ENCODE results near the gene BCAS4.
A peak's percentile ranks its signal among the peaks of the same experiment; 100 is the strongest.
"Not testable (repeated sequence)": the region's sequence is repeated elsewhere in the genome, so short reads cannot be mapped to it uniquely, and the experiment has no call there.

BCAS4 gene

DNA sequence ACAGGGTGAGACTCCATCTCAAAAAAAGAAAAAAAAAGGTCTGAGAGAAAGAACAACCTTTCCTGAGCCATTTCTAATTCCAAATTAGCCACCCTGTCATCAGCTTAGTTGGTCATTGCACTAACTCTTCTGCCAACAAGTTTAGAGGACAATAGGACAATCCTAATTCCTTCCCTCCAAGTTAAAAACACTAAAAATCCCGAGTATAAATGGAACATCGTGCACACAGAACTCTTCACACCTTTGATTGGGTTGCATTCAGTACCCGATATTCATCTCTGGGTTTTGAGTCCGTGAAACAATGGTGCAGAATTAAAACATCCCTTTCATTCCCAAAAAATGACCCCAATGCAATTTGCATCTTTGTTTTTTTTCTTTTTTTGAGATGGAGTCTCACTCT lies 40.4 kb upstream of the BCAS4 start:
- no peak for DNase-seq (ENCODE audit: low read depth)
- no peak overlapping the region for H3K4me3 ChIP-seq (ENCODE audit: low read depth, low read length)
- TF ChIP-seq, protein P1, sequence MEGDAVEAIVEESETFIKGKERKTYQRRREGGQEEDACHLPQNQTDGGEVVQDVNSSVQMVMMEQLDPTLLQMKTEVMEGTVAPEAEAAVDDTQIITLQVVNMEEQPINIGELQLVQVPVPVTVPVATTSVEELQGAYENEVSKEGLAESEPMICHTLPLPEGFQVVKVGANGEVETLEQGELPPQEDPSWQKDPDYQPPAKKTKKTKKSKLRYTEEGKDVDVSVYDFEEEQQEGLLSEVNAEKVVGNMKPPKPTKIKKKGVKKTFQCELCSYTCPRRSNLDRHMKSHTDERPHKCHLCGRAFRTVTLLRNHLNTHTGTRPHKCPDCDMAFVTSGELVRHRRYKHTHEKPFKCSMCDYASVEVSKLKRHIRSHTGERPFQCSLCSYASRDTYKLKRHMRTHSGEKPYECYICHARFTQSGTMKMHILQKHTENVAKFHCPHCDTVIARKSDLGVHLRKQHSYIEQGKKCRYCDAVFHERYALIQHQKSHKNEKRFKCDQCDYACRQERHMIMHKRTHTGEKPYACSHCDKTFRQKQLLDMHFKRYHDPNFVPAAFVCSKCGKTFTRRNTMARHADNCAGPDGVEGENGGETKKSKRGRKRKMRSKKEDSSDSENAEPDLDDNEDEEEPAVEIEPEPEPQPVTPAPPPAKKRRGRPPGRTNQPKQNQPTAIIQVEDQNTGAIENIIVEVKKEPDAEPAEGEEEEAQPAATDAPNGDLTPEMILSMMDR (conservative IDR thresholded peaks at IDR 0.05; ENCODE audit: low read depth, low read length), result no peak

DNA sequence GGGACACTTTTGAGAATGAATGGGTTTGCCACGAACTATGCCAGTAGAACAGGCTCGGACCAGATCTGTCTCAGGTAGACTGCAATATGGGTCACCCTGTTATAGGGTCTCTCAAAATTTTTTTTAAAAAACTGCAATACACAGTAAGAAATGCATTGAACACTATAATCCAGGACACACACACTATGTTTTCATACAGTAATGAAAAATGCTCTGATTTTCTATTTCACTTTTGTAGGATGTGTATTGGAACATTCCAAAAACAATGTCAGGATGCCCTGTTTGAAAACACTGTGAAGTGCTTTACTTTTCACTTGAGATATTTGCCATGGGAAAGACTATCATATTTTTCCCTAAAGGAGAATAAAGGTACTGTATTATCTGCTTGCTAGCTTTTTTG lies 38.4 kb upstream of the BCAS4 start:
- DNase-seq (ENCODE audit: low read depth), result no peak
- TF ChIP-seq, protein P1 (conservative IDR thresholded peaks at IDR 0.05; ENCODE audit: low read depth, low read length), result no peak
- no peak overlapping the region for H3K4me3 ChIP-seq (ENCODE audit: low read depth, low read length)

DNA sequence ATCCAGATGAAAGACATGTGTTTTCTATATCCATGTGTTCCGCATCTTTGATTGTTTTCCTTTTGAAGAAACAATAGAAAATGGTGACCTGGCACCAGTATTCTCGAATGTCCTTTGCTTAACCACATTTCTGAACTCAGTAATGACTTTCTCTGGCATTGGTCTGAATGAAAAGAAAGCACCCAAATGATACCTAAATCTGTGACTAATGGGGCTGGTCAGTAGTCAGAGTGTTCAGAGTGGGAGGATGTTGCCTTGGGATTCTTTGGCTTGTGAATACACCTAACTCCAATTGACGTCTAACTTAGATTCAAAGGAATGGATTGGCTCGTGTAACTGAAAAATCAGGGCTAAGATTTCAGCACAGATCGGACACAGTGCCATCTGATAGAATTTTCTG lies 36.4 kb upstream of the BCAS4 start:
- TF ChIP-seq, protein P1 (conservative IDR thresholded peaks at IDR 0.05; ENCODE audit: low read depth, low read length), result no peak
- DNase-seq (ENCODE audit: low read depth), result no peak
- no peak overlapping the region for H3K4me3 ChIP-seq (ENCODE audit: low read depth, low read length)

DNA sequence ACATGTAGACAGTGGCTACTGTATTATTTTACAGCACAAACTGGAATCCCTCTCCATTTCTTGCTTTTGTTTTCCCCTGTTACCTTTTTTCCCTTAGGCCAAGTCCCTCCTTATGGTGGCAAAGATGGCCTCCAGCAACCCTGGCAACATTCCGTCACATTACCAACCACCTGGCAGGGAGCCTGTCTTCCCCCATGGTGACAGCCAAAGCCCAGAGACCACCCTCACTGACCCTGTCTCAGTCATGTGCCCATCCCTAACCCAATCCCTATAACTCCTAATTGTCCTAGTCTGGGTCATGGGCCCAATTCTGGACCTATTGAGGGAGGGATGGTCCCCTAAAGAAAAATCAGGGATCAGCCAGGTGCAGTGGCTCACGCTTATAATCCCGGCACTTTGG lies 35.9 kb upstream of the BCAS4 start:
- H3K4me3 ChIP-seq (ENCODE audit: low read depth, low read length), result no peak overlapping the region
- DNase-seq (ENCODE audit: low read depth), result no peak
- TF ChIP-seq, protein P1 (conservative IDR thresholded peaks at IDR 0.05; ENCODE audit: low read depth, low read length), result no peak

DNA sequence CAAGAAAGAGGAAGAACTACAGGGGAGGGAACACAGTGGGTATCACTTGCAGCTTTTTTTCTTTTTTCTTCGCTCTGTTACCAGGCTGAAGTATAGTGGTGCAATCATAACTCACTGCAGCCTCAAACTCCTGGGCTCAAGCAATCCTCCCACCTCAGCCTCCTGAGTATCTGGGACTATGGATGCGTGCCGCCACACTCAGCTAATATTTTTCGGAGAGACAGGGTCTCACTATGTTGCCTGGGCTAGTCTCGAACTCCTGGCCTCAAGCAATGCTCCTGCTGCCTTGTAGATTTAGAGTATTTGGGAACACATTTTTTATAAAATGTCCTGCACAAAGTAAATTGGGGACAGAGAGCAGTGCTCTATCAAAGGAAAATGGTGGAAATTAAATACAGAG lies 35.2 kb upstream of the BCAS4 start:
- no peak for DNase-seq (ENCODE audit: low read depth)
- no peak overlapping the region for H3K4me3 ChIP-seq (ENCODE audit: low read depth, low read length)
- TF ChIP-seq, protein P1 (conservative IDR thresholded peaks at IDR 0.05; ENCODE audit: low read depth, low read length), result no peak

DNA sequence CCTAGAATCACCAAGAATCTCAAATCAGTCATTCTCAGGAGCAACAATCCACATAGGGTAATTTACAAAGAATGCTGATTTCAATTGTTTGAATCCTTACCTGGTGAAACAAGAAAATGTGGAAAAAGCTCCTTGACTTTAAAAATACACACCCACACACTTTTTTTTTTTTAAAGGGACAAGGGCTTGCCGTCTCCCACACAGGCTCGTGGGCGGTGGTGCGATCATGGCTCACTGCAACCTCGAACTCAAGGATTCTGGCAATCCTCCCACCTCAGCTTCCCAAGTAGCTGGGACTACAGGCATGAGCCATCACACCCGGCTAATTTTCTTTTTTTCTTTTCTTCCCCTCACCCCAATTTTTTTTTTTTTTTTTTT lies 32.8 kb upstream of the BCAS4 start:
- H3K4me3 ChIP-seq (ENCODE audit: low read depth, low read length), result no peak overlapping the region
- TF ChIP-seq, protein P1 (conservative IDR thresholded peaks at IDR 0.05; ENCODE audit: low read depth, low read length), result no peak
- no peak for DNase-seq (ENCODE audit: low read depth)

DNA sequence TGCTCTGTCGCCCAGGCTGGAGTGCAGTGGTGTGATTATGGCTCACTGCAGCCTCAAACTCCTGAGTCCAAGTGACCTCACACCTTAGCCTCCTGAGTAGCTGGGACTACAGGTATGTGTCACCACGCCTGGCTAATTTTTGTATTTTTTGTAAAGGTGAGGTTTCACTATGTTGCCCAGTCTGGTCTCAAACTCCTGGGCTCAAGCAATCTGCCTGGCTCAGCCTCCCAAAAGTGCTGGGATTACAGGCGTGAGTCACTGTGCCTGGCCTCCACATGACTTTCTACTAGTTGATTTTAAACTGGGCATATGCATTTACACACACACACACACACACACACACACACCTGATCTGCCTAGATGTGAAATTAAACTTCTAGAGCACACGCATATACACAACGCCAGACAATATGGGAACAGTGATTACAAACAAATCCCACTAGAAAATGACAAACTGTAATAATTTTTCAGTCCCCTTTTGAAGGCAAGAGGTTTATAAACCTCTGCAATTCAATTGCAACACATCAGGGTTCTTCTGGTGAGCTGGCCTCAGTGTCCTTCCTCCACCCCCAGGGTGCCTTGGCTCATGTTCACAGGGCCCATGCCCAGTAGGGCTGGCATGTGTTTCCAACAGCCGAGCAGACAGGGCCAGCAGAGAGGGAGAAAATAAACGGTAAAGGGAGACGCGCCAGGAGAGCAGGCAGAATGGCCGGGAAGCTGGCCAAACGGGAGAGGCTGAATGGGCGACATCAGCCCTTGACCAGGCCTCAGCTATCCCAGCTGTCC lies 32.2 kb upstream of the BCAS4 start:
- H3K4me3 ChIP-seq (ENCODE audit: low read depth, low read length), result no peak overlapping the region
- TF ChIP-seq, protein P1 (conservative IDR thresholded peaks at IDR 0.05; ENCODE audit: low read depth, low read length), result no peak
- DNase-seq (ENCODE audit: low read depth), result peak; percentile 57

DNA sequence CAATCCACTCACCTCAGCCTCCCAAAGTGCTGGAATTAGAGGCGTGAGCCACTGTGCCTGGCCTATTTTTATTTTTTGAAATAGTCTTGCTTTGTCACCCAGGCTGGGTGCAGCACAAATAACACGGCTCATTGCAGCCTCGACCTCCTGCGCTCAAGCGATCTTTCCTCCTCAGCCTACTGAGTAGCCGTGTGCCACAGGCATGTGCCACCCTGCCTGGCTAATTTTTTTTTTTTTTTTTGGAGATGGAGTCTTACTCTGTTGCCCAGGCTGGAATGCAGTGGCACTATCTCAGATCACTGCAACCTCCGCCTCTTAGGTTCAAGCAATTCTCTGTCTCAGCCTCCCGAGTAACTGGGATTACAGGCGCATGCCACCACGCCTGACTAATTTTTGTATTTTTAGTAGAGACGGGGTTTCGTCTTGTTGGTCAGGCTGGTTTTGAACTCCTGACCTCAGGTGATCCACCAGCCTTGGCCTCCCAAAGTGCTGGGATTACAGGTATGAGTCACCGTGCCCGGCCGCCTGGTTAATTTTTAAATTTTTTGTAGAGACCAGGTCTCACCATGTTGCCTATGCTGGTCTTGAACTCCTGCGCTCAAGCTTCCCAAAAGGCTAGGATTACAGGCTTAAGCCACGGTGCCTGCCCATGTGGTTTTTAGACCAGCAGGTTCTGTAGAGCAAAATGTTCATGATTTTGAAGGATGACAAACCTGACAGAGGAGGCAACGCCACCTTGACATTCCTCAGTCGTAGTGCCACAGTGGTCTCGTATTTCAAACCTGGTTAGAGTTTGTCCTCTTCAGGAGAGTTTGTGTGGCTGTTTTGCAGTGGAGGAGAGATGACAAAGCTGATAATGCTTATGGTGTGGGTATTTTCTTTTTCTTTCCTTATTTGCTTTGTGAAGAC lies 31.1 kb upstream of the BCAS4 start:
- not testable (repeated sequence) for DNase-seq (ENCODE audit: low read depth); H3K4me3 ChIP-seq (ENCODE audit: low read depth, low read length)

DNA sequence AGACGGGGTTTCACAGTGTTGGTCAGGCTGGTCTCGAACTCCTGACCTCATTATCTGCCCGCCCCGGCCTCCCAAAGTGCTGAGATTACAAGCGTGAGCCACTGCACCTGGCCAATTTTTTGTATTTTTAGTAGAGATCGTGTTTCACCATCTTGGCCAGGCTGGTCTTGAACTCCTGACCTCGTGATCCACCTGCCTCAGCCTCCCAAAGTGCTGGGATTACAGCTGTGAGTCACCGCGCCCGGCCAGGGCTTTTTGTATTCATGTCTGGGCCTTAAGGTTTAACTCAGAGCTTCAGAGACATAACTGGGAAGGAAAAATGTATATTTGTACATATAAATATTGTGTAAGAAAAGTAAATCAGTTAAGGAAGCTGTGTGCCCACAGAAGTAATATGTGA lies 29.6 kb upstream of the BCAS4 start:
- not testable (repeated sequence) for H3K4me3 ChIP-seq (ENCODE audit: low read depth, low read length); DNase-seq (ENCODE audit: low read depth)

Measured in choroid plexus epithelial cell (primary cell).